Mucosa of descending colon (tissue), 3 donors: ENCODE measurements around the gene TMEM198. TPM values are rescaled to one million over a fixed set of nuclear protein-coding genes. Genes with fewer than 3 reads are reported as not detected.

Source experiments
- ATAC-seq: fragments of 200-7000 bp; cut with Tn5 transposase; one replicate; pipeline ENCODE4 v1.9.1; 2020; ENCODE audit warnings: mild to moderate bottlenecking, moderate library complexity
- DNase-seq, 3 donors: peaks; one replicate each; pipeline ENCODE4 v3.0.0-alpha.2; 2020
- H3K36me3 ChIP-seq: fragments of 200-600 bp; one replicate; pipeline ENCODE4 v1.8.0; 2021; ENCODE audit warnings: low read depth, mild to moderate bottlenecking
- H3K4me1 ChIP-seq: fragments of 200-600 bp; one replicate; pipeline ENCODE4 v1.8.0; 2021; ENCODE audit warnings: low read depth, mild to moderate bottlenecking
- H3K4me3 ChIP-seq: fragments of 200-600 bp; one replicate; pipeline ENCODE4 v1.8.0; 2021; ENCODE audit warnings: mild to moderate bottlenecking
- H3K9me3 ChIP-seq: fragments of 200-600 bp; one replicate; pipeline ENCODE4 v1.8.0; 2021; ENCODE audit warnings: mild to moderate bottlenecking
- intact Hi-C, 2 donors: fragments of 100-400 bp; cut with DNase I in 1 of 2; cut with micrococcal nuclease in 1 of 2; formaldehyde crosslinking; loops; one replicate each; pipeline versions ENCODE4 v1.11.0 to v1.11.1; 2022; cut with DNase I, micrococcal nuclease
- total RNA-seq, 3 donors: library from RNA; stranded (reverse); fragmentation: NEBNext Ultra II Directional in 2 of 3; extraction: Animal tissue kit (Norgen Biotek cat#: 25700) in 2 of 3; gene quantifications; one replicate each; pipeline versions ENCODE4 v1.2.1 to v1.2.4, GENCODE V29; 2021 to 2023
- TF ChIP-seq, protein P1 (sequence below): fragments of 200-600 bp; IDR thresholded peaks from one replicate; pipeline ENCODE4 v1.8.0; 2022; ENCODE audit warnings: antibody characterized with exemption, mild to moderate bottlenecking
- donor health status: DM: no; HTN: no; CAD: no; lungs with moderate emphysema.
- donor health status: DM: no; HTN: no; CAD: no.
- donor health status: DM: no; HTN: yes; CAD: no.

Gene TMEM198
- total RNA-seq, 3 donors from 2014 or later = 0.69 to 2.7 (median 2.7) TPM

DNA sequence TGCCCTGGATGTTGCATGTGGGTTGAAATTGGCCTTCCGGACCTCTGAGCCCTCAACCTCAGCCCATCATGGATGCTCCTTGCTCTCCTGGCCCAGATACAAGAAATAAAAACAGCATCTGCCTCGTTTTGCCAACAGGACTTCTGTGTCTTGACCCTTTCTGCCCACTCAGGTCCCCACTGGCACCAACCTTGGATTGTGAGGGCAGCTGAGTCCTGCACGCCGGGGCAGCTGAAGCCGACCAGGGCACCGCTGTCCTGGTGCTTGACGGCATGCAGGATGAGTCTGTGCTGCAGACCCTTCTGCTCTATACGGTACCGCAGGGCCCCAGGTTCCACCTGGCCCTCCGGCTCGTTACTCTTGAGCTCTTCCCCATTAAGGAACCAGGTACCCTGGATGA, 22.8 kb downstream of the TMEM198 start:
- TF ChIP-seq, protein P1, sequence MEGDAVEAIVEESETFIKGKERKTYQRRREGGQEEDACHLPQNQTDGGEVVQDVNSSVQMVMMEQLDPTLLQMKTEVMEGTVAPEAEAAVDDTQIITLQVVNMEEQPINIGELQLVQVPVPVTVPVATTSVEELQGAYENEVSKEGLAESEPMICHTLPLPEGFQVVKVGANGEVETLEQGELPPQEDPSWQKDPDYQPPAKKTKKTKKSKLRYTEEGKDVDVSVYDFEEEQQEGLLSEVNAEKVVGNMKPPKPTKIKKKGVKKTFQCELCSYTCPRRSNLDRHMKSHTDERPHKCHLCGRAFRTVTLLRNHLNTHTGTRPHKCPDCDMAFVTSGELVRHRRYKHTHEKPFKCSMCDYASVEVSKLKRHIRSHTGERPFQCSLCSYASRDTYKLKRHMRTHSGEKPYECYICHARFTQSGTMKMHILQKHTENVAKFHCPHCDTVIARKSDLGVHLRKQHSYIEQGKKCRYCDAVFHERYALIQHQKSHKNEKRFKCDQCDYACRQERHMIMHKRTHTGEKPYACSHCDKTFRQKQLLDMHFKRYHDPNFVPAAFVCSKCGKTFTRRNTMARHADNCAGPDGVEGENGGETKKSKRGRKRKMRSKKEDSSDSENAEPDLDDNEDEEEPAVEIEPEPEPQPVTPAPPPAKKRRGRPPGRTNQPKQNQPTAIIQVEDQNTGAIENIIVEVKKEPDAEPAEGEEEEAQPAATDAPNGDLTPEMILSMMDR = no peak
- H3K4me3 ChIP-seq = no peak overlapping the region
- intact Hi-C loops = no loop called here
- no peaks in the 10 kb centered on the region for H3K9me3 ChIP-seq
- H3K4me1 ChIP-seq = peaks cover 15% of the 10 kb centered on the region
- no peak for ATAC-seq
- no peak for DNase-seq
- no peaks in the 10 kb centered on the region for H3K36me3 ChIP-seq

DNA sequence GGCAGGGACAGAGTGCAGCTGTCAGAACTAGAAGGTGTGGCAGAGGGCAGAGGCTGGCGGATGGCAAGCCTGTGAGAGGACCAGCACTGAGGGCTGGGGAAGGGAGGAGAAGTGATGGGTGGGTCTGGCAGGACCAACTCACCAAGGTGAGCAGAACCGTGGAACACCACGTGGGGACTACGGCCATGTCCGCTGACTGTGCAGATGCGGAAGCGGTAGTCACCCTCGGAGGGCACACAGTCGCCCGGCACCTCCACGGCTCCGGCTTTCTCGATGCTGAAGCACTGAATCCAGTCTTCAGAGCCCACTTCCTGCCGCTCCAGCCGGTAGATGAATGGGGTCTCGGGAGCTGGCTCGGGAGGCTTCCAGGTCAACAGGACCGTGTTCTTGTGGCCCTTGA, 23.3 kb downstream of the TMEM198 start:
- no peaks in the 10 kb centered on the region for H3K36me3 ChIP-seq

GRCh38 chr2:219567791-219568361, 24.0 kb downstream of the TMEM198 start:
- H3K9me3 ChIP-seq = no peaks in the 10 kb centered on the region
- H3K36me3 ChIP-seq = no peaks in the 10 kb centered on the region
- TF ChIP-seq, protein P1 = no peak
- no peak overlapping the region for H3K4me3 ChIP-seq
- intact Hi-C loops = no loop called here
- H3K4me1 ChIP-seq = peaks cover 15% of the 10 kb centered on the region
- ATAC-seq = no peak
- no peak for DNase-seq

More for the DNA sequence above, 23.3 kb downstream of the TMEM198 start:
- intact Hi-C loops = no loop called here
- no peak for DNase-seq
- TF ChIP-seq, protein P1 = no peak
- H3K4me1 ChIP-seq = peaks cover 15% of the 10 kb centered on the region
- no peak overlapping the region for H3K4me3 ChIP-seq
- H3K9me3 ChIP-seq = no peaks in the 10 kb centered on the region
- ATAC-seq = no peak

- DNase-seq (no peak), ATAC-seq (no peak)
- H3K9me3 ChIP-seq = no peaks in the 10 kb centered on the region
- no peak overlapping the region for H3K4me3 ChIP-seq
- no peaks in the 10 kb centered on the region for H3K36me3 ChIP-seq
- intact Hi-C loops = no loop called here
- TF ChIP-seq, protein P1 = no peak
- peaks cover 15% of the 10 kb centered on the region for H3K4me1 ChIP-seq
Measured at GRCh38 chr2:219569041-219569440, 25.2 kb downstream of the TMEM198 start.

DNA sequence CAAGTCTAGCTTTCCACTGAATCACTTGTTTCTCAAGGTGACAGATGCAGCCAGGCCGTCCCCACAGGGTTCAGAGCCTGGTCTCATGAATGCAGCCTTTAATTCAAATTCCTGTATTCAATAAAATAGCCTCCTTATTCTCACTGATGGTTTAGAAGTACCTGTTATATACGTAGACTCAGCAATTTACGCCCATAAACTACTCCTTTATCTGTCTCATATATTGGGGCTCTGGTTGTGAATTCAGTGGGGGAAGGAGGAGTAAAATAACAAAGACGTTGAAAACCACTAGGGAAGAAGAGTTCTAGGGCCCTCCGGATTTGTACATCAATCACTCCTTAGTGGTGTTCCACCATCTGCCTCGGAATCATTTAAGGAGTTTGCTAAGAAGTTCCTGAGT, 25.8 kb downstream of the TMEM198 start:
- ATAC-seq (no peak), DNase-seq (no peak)
- TF ChIP-seq, protein P1 = no peak
- intact Hi-C loops = no loop called here
- Histone ChIP-seq H3K36me3 (no peaks in the 10 kb centered on the region), H3K9me3 (no peaks in the 10 kb centered on the region), H3K4me3 (no peak overlapping the region), H3K4me1 (peaks cover 15% of the 10 kb centered on the region)
